ENCODE measurements around the gene C1orf50.
A peak's percentile ranks its signal among the peaks of the same experiment; 100 is the strongest.
"Not testable (repeated sequence)": the region's sequence is repeated elsewhere in the genome, so short reads cannot be mapped to it uniquely, and the experiment has no call there.

C1orf50 gene

DNA sequence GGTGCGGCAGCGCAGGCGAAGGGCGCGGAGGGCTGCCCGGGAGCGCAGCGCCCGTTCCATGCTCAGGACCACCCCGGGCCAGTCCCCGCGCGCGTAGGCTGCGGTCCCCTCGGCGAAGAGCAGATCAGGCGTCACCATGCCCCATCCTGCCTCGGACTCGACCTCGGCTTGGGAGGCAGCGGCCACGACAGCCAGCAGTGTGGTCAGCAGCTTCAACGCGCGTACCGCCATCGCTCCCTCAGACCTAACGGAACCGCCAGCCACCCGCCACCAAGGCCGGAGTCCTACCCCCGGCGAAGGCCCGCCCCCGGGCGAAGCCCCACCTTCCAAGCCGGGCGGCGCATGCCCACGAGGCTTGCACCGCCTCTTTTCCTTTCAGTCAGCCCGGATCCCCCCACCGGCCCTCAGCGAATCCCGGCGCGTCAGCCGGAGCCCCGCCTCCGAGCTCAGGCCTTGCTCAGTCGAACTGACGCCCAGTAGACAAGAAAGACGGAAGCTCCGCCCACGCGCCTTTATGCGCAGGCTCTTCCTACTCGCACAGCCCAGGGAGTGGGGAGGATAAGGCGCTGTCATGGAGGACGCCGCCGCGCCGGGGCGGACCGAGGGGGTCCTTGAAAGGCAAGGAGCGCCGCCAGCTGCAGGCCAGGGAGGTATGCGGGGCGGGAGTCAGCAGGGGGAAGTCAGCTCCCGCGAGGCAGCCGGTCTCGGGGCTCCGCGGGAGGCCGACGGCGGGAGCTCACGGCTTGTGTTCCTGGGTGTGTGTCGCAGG is at the start of gene C1orf50, which contains the start of gene P3H1:
Gene C1orf50, plus strand, starts transcription at position 509 of the 769 bp plus-strand sequence. Its CDS starts 63 bp downstream, at position 572.
Gene P3H1, minus strand, starts transcription at position 288 of the 769 bp plus-strand sequence. Its CDS starts 57 bp downstream, at position 231.
- Histone ChIP-seq H3K4me3 (peak within 1 kb of the TSS; percentile 87 to 99 (median 96)), H3K27me3 (no peaks in the 10 kb centered on the region), H3K4me1 (peaks cover 47 to 54% (median 52%) of the 10 kb centered on the region in 10 experiments), H4K20me1 (peaks cover 7 to 56% (median 31%) of the 10 kb centered on the region in 11 experiments; a peak in 19 of 22 replicates), H3K36me3 (peaks cover 7 to 49% (median 31%) of the 10 kb centered on the region in 11 experiments; a peak in 20 of 22 replicates), H3K9ac (peak within 1 kb of the TSS; percentile 90 to 96 (median 93)), H3K27ac (peak within 1 kb of the TSS; percentile 81 to 91 (median 87)), H3K4me2 (peak within 1 kb of the TSS; percentile 89 to 95 (median 93)), H3K9me3 (replicated peaks in 1 of 11) (no peaks in the 10 kb centered on the region)
- no peak for TF ChIP-seq Cebpa-rat (IDR thresholded peaks at IDR 0.05)

DNA sequence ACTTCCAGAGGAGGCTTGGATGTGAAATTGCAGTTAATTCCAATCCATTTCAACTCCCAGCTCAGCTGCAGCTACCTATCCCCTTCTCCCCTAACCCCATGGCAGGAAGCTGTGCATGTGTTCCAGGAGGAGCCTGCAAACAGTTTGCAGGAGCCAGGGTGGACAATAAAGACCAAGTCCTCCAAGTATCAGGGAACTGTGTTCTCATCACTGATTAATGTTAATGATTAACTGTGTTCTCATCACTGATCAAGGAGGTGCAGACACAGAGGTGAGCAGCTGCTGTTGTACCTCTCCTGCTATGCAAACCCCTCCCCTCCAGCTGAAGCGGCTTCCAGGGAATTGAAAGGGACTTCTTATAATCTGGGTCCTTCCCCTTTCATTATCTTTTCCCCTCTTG is 46.2 kb upstream of the C1orf50 start:
- peaks cover 0 to 17% (median 10%) of the 10 kb centered on the region in 10 experiments; a peak in 10 of 20 replicates for H3K4me1 ChIP-seq
- H3K9me3 ChIP-seq (replicated peaks in 1 of 11) = no peaks in the 10 kb centered on the region
- 0 out of 22 replicates have a peak overlapping the region, but pooled peaks of 1 of the 11 experiments have one; percentile 6 for H3K4me2 ChIP-seq
- no peaks in the 10 kb centered on the region for H3K27me3 ChIP-seq
- H3K9ac ChIP-seq = no peak overlapping the region
- peaks cover 19 to 46% (median 32%) of the 10 kb centered on the region in 11 experiments; a peak in 21 of 22 replicates for H3K36me3 ChIP-seq
- no peak for TF ChIP-seq Cebpa-rat (IDR thresholded peaks at IDR 0.05)
- H3K27ac ChIP-seq = no peak overlapping the region
- no peak overlapping the region for H3K4me3 ChIP-seq
- H4K20me1 ChIP-seq = peaks cover 0 to 50% (median 18%) of the 10 kb centered on the region in 11 experiments; a peak in 16 of 22 replicates

DNA sequence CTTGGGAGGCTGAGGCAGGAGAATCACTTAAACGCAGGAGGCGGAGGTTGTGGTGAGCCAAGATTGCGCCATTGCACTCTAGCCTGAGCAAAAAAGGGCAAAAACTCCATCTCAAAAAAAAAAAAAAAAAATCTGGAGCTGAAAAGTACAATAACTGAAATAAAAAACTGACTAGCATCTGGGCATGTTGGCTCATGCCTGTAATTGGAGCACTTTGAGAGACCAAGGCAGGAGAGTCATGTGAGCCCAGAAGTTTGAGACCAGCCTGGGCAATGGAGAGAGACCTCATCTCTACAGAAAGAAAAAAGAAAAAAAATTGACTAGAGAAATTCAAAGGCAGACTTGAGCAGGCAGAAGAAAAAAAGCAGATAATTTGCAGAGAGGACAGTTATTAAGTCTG is 45.1 kb upstream of the C1orf50 start:
- Histone ChIP-seq H3K4me2 (peak overlapping the region in 6 of 11 experiments; percentile 0 to 34 (median 26); a peak in 4 of 22 replicates), H3K27me3 (no peaks in the 10 kb centered on the region), H3K4me1 (peaks cover 0 to 17% (median 10%) of the 10 kb centered on the region in 10 experiments; a peak in 10 of 20 replicates), H3K36me3 (peaks cover 10 to 36% (median 22%) of the 10 kb centered on the region in 11 experiments; a peak in 20 of 22 replicates), H4K20me1 (peaks cover 0 to 40% (median 10%) of the 10 kb centered on the region in 11 experiments; a peak in 10 of 22 replicates), H3K4me3 (no peak overlapping the region), H3K9ac (no peak overlapping the region), H3K27ac (no peak overlapping the region), H3K9me3 (replicated peaks in 1 of 11) (no peaks in the 10 kb centered on the region)
- TF ChIP-seq Cebpa-rat (IDR thresholded peaks at IDR 0.05) = no peak

DNA sequence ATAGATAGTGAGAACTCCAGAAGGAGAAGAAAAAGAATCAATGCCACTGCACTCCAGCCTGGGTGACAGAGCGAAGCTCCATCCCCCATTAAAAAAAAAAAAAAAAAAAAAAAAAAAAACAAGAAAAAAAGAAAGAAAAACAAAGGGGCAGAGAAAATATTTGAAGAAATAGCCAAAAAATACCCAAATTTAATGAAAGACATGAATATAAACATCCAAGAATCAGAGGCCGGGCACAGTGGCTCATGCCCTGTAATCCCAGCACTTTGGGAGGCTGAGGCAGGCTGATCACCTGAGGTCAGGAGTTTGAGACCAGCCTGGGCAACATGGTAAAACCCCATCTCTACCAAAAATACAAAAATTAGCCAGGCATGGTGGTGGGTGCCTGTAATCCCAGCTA is 44.6 kb upstream of the C1orf50 start:
- H3K36me3 ChIP-seq = peaks cover 10 to 31% (median 17%) of the 10 kb centered on the region in 11 experiments; a peak in 19 of 22 replicates
- H3K4me3 ChIP-seq; H3K9ac ChIP-seq; H3K27me3 ChIP-seq; H3K27ac ChIP-seq; H3K9me3 ChIP-seq (replicated peaks in 1 of 11): not testable (repeated sequence)
- H3K4me1 ChIP-seq = peaks cover 0 to 17% (median 10%) of the 10 kb centered on the region in 10 experiments; a peak in 10 of 20 replicates
- peaks cover 0 to 35% (median 8%) of the 10 kb centered on the region in 11 experiments; a peak in 10 of 22 replicates for H4K20me1 ChIP-seq
- H3K4me2 ChIP-seq = 0 out of 22 replicates have a peak overlapping the region, but pooled peaks of 1 of the 11 experiments have one; percentile 32

DNA sequence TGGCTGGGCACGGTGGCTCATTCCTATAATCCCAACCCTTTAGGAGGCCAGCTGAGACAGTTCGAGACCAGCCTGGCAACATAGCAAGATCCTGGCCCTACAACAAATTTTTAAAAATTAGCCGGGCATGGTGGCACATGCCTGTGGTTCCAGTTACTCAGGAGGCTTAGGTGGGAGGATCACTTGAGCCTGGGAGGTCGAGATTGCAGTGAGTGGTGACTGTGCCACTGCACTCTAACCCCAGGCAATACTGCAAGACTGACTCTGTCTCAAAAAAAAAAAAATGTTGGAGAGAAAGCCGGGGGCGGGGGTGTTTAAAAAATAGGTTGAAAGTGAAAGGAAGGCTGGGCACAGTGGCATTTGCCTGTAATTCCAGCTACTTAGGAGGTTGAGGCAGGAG is 43.5 kb upstream of the C1orf50 start:
- no peak overlapping the region for H3K4me3 ChIP-seq
- TF ChIP-seq Cebpa-rat (IDR thresholded peaks at IDR 0.05) = no peak

DNA sequence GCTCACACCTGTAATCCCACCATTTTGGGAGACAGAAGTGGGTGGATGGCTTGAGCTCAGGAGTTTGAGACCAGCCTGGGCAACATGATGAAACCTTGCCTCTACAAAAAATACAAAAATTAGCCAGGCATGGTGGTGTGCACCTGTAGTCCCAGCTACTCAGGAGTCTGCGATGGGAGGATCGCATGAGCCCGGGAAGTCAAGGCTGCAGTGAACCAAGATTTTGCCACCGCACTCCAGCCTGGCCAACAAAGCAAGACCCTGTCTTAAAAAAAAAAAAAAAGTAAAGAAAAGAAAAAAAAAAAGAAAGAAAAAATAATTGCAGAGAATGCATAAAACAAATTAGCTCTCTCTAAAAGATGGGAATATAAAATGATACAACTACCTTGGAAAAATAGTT is 41.2 kb upstream of the C1orf50 start:
- H3K4me3 ChIP-seq; H3K9ac ChIP-seq; H3K36me3 ChIP-seq; H3K27me3 ChIP-seq; H3K9me3 ChIP-seq (replicated peaks in 1 of 11); H3K4me2 ChIP-seq; H4K20me1 ChIP-seq; H3K27ac ChIP-seq: not testable (repeated sequence)
- peaks cover 0 to 15% (median 10%) of the 10 kb centered on the region in 10 experiments; a peak in 10 of 20 replicates for H3K4me1 ChIP-seq

More for the DNA sequence above, 43.5 kb upstream of the C1orf50 start:
- no peaks in the 10 kb centered on the region for H3K27me3 ChIP-seq
- H3K4me2 ChIP-seq = no peak overlapping the region
- H3K9ac ChIP-seq = no peak overlapping the region; a peak in 1 of 22 replicates
- no peaks in the 10 kb centered on the region for H3K9me3 ChIP-seq (replicated peaks in 1 of 11)
- peaks cover 0 to 17% (median 10%) of the 10 kb centered on the region in 10 experiments; a peak in 10 of 20 replicates for H3K4me1 ChIP-seq
- H4K20me1 ChIP-seq = peaks cover 0 to 24% (median 0%) of the 10 kb centered on the region in 11 experiments; a peak in 5 of 22 replicates
- no peak overlapping the region for H3K27ac ChIP-seq
- peaks cover under 1 to 20% (median 6%) of the 10 kb centered on the region in 11 experiments; a peak in 14 of 22 replicates for H3K36me3 ChIP-seq

DNA sequence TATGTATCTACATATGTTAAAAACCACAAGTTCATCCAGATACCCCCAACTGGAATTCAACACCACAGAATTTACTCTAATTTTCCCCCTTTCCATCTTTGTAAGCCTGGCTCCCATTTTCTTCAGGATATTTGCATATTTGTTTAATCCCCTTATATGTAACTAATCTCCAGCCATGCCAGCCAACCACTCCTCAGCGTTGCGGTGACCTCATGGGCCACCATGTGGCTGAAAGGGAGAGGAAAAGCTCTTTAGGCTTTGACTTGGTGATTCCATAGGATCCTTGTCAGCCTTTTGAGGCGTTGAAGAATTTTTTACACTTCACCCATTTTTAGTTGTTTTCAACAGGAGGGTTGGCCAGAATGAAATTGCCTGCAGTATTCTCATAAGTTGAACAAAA is 37.0 kb upstream of the C1orf50 start:
- no peaks in the 10 kb centered on the region for H3K9me3 ChIP-seq (replicated peaks in 1 of 11)
- no peaks in the 10 kb centered on the region for H3K36me3 ChIP-seq
- H3K4me1 ChIP-seq = peaks cover 6 to 18% (median 10%) of the 10 kb centered on the region in 10 experiments; a peak in 19 of 20 replicates
- no peaks in the 10 kb centered on the region for H4K20me1 ChIP-seq
- no peak overlapping the region for H3K27ac ChIP-seq
- no peak overlapping the region for H3K4me3 ChIP-seq
- H3K27me3 ChIP-seq = no peaks in the 10 kb centered on the region
- TF ChIP-seq Cebpa-rat (IDR thresholded peaks at IDR 0.05) = no peak
- H3K9ac ChIP-seq = no peak overlapping the region
- no peak overlapping the region for H3K4me2 ChIP-seq

DNA sequence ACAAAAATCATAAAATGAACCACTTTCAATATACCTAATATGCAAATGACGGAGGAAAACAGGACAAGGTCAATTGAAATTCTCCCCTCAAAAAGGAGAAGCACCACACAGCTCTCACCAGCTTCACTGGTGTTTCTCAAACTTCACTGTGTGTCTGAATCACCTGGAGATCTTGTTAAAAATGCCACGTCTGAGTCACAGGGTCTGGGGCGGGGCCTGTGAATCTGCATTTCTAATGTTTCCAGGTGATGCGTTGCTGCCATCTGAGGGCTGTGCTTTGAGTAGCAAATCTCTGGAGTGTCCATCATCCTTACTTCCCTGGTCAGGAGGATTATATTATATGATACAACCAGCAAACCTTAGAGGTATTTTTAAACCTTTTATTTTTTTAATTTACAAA is 36.1 kb upstream of the C1orf50 start:
- H3K9me3 ChIP-seq (replicated peaks in 1 of 11) = no peaks in the 10 kb centered on the region
- no peak overlapping the region for H3K27ac ChIP-seq
- H3K4me1 ChIP-seq = peaks cover 11 to 27% (median 19%) of the 10 kb centered on the region in 10 experiments
- H3K36me3 ChIP-seq = no peaks in the 10 kb centered on the region
- H3K9ac ChIP-seq = no peak overlapping the region
- H3K4me3 ChIP-seq = no peak overlapping the region
- H3K27me3 ChIP-seq = no peaks in the 10 kb centered on the region
- H4K20me1 ChIP-seq = no peaks in the 10 kb centered on the region
- no peak overlapping the region for H3K4me2 ChIP-seq
- TF ChIP-seq Cebpa-rat (IDR thresholded peaks at IDR 0.05) = no peak

DNA sequence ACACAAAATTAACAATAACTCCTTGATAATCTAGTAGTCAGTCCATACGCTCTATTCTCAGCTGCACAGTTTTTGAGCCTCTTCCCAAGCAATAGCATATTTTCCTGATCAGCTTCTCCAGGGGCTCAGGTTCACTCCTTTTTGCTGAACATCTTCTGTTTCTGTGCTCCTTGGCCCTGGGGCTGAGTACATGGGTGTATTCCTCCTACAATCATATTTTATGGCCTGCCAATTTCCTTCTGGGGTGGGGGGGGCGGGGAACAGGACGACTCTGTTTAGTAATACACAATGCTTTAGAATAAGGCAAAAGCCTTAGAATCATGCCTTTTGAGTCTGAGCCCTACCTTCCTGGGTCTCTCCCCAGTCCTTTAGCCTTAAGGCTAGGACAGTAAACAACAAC is 35.5 kb upstream of the C1orf50 start:
- Histone ChIP-seq H4K20me1 (no peaks in the 10 kb centered on the region), H3K4me1 (peaks cover 17 to 33% (median 25%) of the 10 kb centered on the region in 10 experiments), H3K4me3 (no peak overlapping the region), H3K9me3 (replicated peaks in 1 of 11) (no peaks in the 10 kb centered on the region), H3K36me3 (no peaks in the 10 kb centered on the region), H3K9ac (no peak overlapping the region), H3K4me2 (peak overlapping the region in 4 of 11 experiments; percentile 39 to 66 (median 55); a peak in 3 of 22 replicates), H3K27ac (no peak overlapping the region), H3K27me3 (no peaks in the 10 kb centered on the region)
- no peak for TF ChIP-seq Cebpa-rat (IDR thresholded peaks at IDR 0.05)
